Measurements from ENCODE around the gene KDM4C.

KDM4C gene

DNA sequence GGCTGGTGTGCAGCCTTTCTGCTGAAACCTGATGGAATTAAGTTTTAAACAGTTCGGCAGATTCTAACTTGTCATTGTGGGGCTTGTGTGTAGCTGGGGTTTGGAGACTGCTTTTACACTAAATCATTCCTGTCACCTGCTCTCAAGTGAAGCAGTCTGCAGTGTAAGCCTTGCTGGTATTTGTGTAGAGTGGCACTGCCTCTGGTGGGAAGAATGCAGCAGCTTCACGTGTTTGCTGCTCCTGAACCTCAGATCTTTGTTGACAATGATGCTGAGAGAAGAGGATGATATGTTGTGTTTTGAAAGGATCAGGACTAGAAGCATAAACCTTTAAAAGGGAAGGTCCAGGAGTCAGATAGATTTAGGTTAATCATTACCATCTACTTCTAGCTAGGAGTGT is 88.1 kb downstream of the KDM4C start:
- TF ChIP-seq CTCF (IDR thresholded peaks at IDR 0.05) = no peak
- no peaks in the 10 kb centered on the region for H3K27me3 ChIP-seq
- H3K4me1 ChIP-seq (ENCODE audit: control insufficient read depth in 1 of 2, insufficient read depth in 1 of 2, low read depth in 1 of 2, low read length in 1 of 2) = no peaks in the 10 kb centered on the region
- no peak overlapping the region for H3K4me3 ChIP-seq (ENCODE audit: low read depth in 1 of 2, low read length in 1 of 2)
- peaks cover 10% of the 10 kb centered on the region for H3K36me3 ChIP-seq
- H3K27ac ChIP-seq = no peak overlapping the region
- no peaks in the 10 kb centered on the region for H3K9me3 ChIP-seq

DNA sequence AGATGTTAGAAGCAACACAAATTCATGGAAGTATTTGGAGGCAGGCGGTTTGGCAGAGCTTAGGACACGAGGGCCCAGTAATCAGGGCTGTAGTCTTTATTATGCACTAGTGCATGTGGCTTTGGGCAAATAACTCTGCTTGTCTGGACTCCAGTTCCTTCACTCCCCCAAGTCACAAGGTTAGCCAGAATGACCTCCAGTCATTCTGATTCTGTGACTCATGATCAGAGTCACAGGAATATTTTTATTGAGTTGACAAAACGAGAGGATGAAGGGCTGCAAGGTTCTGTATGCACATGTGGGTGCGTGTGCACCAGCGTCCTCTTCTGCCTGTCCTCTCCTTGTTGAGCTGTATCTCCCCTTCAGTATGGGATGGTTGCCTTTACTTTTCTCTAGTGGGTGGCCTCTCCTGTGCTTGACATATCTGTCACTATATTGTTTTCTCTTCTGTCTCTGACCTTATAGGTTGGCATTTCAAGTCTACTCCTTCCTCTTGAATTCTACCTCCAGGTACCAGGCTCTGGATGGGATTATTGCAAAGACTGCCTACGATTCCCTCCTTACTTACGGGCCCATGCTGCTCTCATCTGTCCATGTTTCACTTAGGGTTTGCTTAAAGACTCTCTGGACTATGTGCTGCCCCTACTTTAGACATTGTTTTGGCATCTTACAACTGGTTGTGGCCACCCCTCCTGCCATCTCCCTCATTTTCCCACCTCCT is 94.6 kb downstream of the KDM4C start:
- no peaks in the 10 kb centered on the region for H3K9me3 ChIP-seq
- TF ChIP-seq CTCF (IDR thresholded peaks at IDR 0.05) = no peak
- no peak overlapping the region for H3K27ac ChIP-seq
- H3K4me3 ChIP-seq (ENCODE audit: low read depth in 1 of 2, low read length in 1 of 2) = no peak overlapping the region
- H3K4me1 ChIP-seq (ENCODE audit: control insufficient read depth in 1 of 2, insufficient read depth in 1 of 2, low read depth in 1 of 2, low read length in 1 of 2) = no peaks in the 10 kb centered on the region
- no peaks in the 10 kb centered on the region for H3K27me3 ChIP-seq
- peaks cover 23% of the 10 kb centered on the region for H3K36me3 ChIP-seq

GRCh38 chr9:6855860-6856259 is 98.1 kb downstream of the KDM4C start:
- H3K27ac ChIP-seq = no peak overlapping the region
- no peak for TF ChIP-seq CTCF (IDR thresholded peaks at IDR 0.05)

GRCh38 chr9:6864102-6864501 is 106.3 kb downstream of the KDM4C start:
- no peaks in the 10 kb centered on the region for H3K4me1 ChIP-seq (ENCODE audit: control insufficient read depth in 1 of 2, insufficient read depth in 1 of 2, low read depth in 1 of 2, low read length in 1 of 2)
- no peaks in the 10 kb centered on the region for H3K27me3 ChIP-seq
- no peak overlapping the region for H3K4me3 ChIP-seq (ENCODE audit: low read depth in 1 of 2, low read length in 1 of 2)
- no peaks in the 10 kb centered on the region for H3K36me3 ChIP-seq
- H3K27ac ChIP-seq = no peak overlapping the region
- H3K9me3 ChIP-seq = peaks cover 5% of the 10 kb centered on the region
- TF ChIP-seq CTCF (IDR thresholded peaks at IDR 0.05) = no peak

More at GRCh38 chr9:6855860-6856259, 98.1 kb downstream of the KDM4C start:
- H3K4me3 ChIP-seq (ENCODE audit: low read depth in 1 of 2, low read length in 1 of 2) = no peak overlapping the region
- no peaks in the 10 kb centered on the region for H3K9me3 ChIP-seq
- peaks cover 14% of the 10 kb centered on the region for H3K36me3 ChIP-seq
- no peaks in the 10 kb centered on the region for H3K4me1 ChIP-seq (ENCODE audit: control insufficient read depth in 1 of 2, insufficient read depth in 1 of 2, low read depth in 1 of 2, low read length in 1 of 2)
- no peaks in the 10 kb centered on the region for H3K27me3 ChIP-seq

DNA sequence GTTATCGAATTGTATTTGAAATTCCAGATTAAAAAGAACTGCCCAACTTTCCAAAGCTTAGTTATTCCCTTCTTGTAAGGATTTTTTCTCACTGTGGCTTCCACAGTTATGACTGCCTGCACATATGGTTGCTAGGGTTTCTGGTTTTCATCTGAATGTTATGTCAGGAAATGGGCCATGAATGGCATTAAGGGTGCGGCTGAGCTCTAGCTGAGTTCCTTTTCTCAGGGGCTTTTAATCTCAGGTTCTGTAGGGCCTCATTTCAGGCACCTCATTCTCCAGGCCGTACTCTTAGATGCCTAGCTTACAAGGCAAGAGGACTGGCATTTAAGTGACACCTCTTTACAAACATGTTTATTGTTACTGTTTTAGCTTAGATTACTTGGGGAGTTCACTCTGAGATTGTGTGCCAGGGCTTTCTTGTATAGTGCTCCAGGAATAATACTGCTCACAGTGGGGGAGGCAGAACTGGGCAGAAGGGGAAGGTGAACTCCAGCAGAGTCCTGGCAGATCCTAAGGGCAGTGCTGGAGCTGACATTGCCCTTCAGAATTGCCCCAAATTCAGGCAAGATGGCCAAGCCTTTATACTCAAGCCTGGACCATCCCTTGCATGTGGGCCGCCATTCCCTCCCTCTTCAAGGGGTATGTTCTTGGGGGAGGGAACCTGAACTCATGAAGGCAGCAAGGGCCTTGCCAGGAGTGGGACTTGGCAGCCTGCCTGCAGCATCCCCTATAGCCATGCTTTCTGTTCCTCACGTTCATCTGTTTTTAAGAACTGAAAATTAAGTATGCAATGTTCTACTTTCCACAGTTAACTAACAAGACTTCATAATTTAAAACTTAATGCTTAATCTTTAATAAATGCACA is 111.5 kb downstream of the KDM4C start:
- H3K27ac ChIP-seq = no peak overlapping the region
- H3K27me3 ChIP-seq = no peaks in the 10 kb centered on the region
- no peaks in the 10 kb centered on the region for H3K36me3 ChIP-seq
- no peak overlapping the region for H3K4me3 ChIP-seq (ENCODE audit: low read depth in 1 of 2, low read length in 1 of 2)
- no peak for TF ChIP-seq CTCF (IDR thresholded peaks at IDR 0.05)
- H3K9me3 ChIP-seq = no peaks in the 10 kb centered on the region
- no peaks in the 10 kb centered on the region for H3K4me1 ChIP-seq (ENCODE audit: control insufficient read depth in 1 of 2, insufficient read depth in 1 of 2, low read depth in 1 of 2, low read length in 1 of 2)
